ENCODE data around the gene LCN1. TPM values are rescaled to one million over a fixed set of nuclear protein-coding genes. Genes with fewer than 3 reads are reported as not detected.

LCN1 gene
- total RNA-seq, 4 donors from 2014 or later, result not detected

- intact Hi-C loops (cut with DNase I; ENCODE audit: low total_unique reads), result no loop called here
- H3K27me3 ChIP-seq, result peaks cover 0 to 12% (median 1%) of the 10 kb centered on the region in 3 donors
- H3K9me3 ChIP-seq, result no peaks in the 10 kb centered on the region
- H3K4me3 ChIP-seq, result no peak within 1 kb of the TSS
- no peaks in the 10 kb centered on the region for H3K4me1 ChIP-seq
- in situ Hi-C loops (cut with MboI; ENCODE audit: low sequenced_read_pairs in 4 of 4), result no loop called here
- H3K36me3 ChIP-seq, result no peaks in the 10 kb centered on the region
- ATAC-seq (no peak), DNase-seq (no peak)
- H3K27ac ChIP-seq, result no peak within 1 kb of the TSS
- TF ChIP-seq CTCF (IDR thresholded peaks at IDR 0.05 in 4 of 5, conservative IDR thresholded peaks at IDR 0.05 in 1 of 5) (no peak), POLR2A (IDR thresholded peaks at IDR 0.05) (no peak)
Observed at GRCh38 chr9:135561391-135562234, 40.4 kb downstream of the LCN1 start, which contains the start of gene PAEP. Gene PAEP, plus strand, starts transcription at chr9:135561756.

- Histone ChIP-seq H3K27ac (no peak overlapping the region), H3K36me3 (no peaks in the 10 kb centered on the region), H3K9me3 (no peaks in the 10 kb centered on the region), H3K4me3 (no peak overlapping the region), H3K4me1 (no peaks in the 10 kb centered on the region), H3K27me3 (peaks cover 0 to 12% (median 4%) of the 10 kb centered on the region in 3 donors)
- TF ChIP-seq POLR2A (IDR thresholded peaks at IDR 0.05) (no peak), CTCF (IDR thresholded peaks at IDR 0.05 in 4 of 5, conservative IDR thresholded peaks at IDR 0.05 in 1 of 5) (no peak)
- intact Hi-C loops (cut with DNase I; ENCODE audit: low total_unique reads), result no loop called here
- in situ Hi-C loops (cut with MboI; ENCODE audit: low sequenced_read_pairs in 4 of 4), result no loop called here
- DNase-seq (no peak), ATAC-seq (no peak)
Observed at GRCh38 chr9:135562235-135562745, 41.0 kb downstream of the LCN1 start.

GRCh38 chr9:135563039-135563476 is 41.8 kb downstream of the LCN1 start:
- in situ Hi-C loops (cut with MboI; ENCODE audit: low sequenced_read_pairs in 4 of 4), result no loop called here
- Histone ChIP-seq H3K4me1 (no peaks in the 10 kb centered on the region), H3K4me3 (no peak overlapping the region), H3K36me3 (no peaks in the 10 kb centered on the region), H3K27me3 (peaks cover 0 to 12% (median 4%) of the 10 kb centered on the region in 3 donors), H3K9me3 (no peaks in the 10 kb centered on the region), H3K27ac (no peak overlapping the region)
- intact Hi-C loops (cut with DNase I; ENCODE audit: low total_unique reads), result no loop called here
- TF ChIP-seq POLR2A (IDR thresholded peaks at IDR 0.05) (no peak), CTCF (IDR thresholded peaks at IDR 0.05 in 4 of 5, conservative IDR thresholded peaks at IDR 0.05 in 1 of 5) (no peak)
- DNase-seq, result no peak
- no peak for ATAC-seq

GRCh38 chr9:135563858-135564257 is 42.6 kb downstream of the LCN1 start:
- in situ Hi-C loops (cut with MboI; ENCODE audit: low sequenced_read_pairs in 4 of 4), result no loop called here
- intact Hi-C loops (cut with DNase I; ENCODE audit: low total_unique reads), result no loop called here
- peaks cover 0 to 12% (median 8%) of the 10 kb centered on the region in 3 donors for H3K27me3 ChIP-seq
- no peak for TF ChIP-seq CTCF (IDR thresholded peaks at IDR 0.05 in 4 of 5, conservative IDR thresholded peaks at IDR 0.05 in 1 of 5)
- TF ChIP-seq POLR2A (IDR thresholded peaks at IDR 0.05), result no peak
- no peaks in the 10 kb centered on the region for H3K36me3 ChIP-seq
- no peak overlapping the region for H3K4me3 ChIP-seq
- ATAC-seq (no peak), DNase-seq (no peak)
- no peaks in the 10 kb centered on the region for H3K4me1 ChIP-seq
- H3K27ac ChIP-seq, result no peak overlapping the region
- no peaks in the 10 kb centered on the region for H3K9me3 ChIP-seq
